Common myeloid progenitor, CD34-positive (primary cell): Measurements from ENCODE around the gene RASAL3.
"Not testable (repeated sequence)": the region's sequence is repeated elsewhere in the genome, so short reads cannot be mapped to it uniquely, and the experiment has no call there.

Experiments used
- CTCF ChIA-PET: fragments of 350-600 bp; sonication (Branson Sonifier 250); formaldehyde crosslinking; loops from one replicate; lab custom pipeline; 2021; ENCODE audit warnings: antibody characterized with exemption; lab: Charles Lee
- POLR2A ChIA-PET: fragments of 350-600 bp; sonication (Branson Sonifier 250); formaldehyde crosslinking; loops from one replicate; lab custom pipeline; 2021; ENCODE audit warnings: antibody characterized with exemption; lab: Charles Lee
- DNase-seq, 3 donors: peaks; one replicate each; pipeline versions ENCODE4 v3.0.0 to v3.0.0-alpha.2; 2013
- H3K27ac ChIP-seq, 2 experiments: 1 replicate in 1 of 2; 2 replicates in 1 of 2; pipeline ENCODE4 v1.7.0; 2013; ENCODE audit warnings: inconsistent platforms in 2 of 2, low read length in 2 of 2, mild to moderate bottlenecking in 2 of 2, low read depth in 1 of 2, moderate library complexity in 1 of 2; ENCODE audit not compliant: severe bottlenecking in 2 of 2, insufficient read depth in 1 of 2, poor library complexity in 1 of 2
- H3K27me3 ChIP-seq, 5 experiments: replicated peaks in 2 of 5; 1 replicate in 3 of 5; 2 replicates in 2 of 5; pipeline versions ENCODE4 v1.6.1 to v1.7.0; 2013; ENCODE audit warnings: low read length in 4 of 5, mild to moderate bottlenecking in 2 of 5, moderate library complexity in 2 of 5, inconsistent platforms in 1 of 5; ENCODE audit not compliant: insufficient read depth in 5 of 5, control insufficient read depth in 4 of 5
- H3K36me3 ChIP-seq, 4 experiments: 1 replicate in 2 of 4; 2 replicates in 2 of 4; pipeline versions ENCODE4 v1.6.1 to v1.7.0; 2013; ENCODE audit warnings: low read length in 3 of 4, control low read depth in 1 of 4, mild to moderate bottlenecking in 1 of 4; ENCODE audit not compliant: control insufficient read depth in 4 of 4, insufficient read depth in 4 of 4
- H3K4me1 ChIP-seq, 4 experiments: 1 replicate in 3 of 4; 2 replicates in 1 of 4; pipeline versions ENCODE4 v1.6.1 to v1.7.1; 2013; ENCODE audit warnings: low read length in 3 of 4, mild to moderate bottlenecking in 3 of 4, control low read depth in 1 of 4, inconsistent platforms in 1 of 4, moderate library complexity in 1 of 4; ENCODE audit not compliant: control insufficient read depth in 4 of 4, insufficient read depth in 4 of 4; ENCODE audit errors: control extremely low read depth in 1 of 4
- H3K4me3 ChIP-seq, 7 experiments: 1 replicate in 4 of 7; 2 replicates in 3 of 7; pipeline versions ENCODE4 v1.5.1 to v1.7.0; 2013; ENCODE audit warnings: mild to moderate bottlenecking in 7 of 7, low read length in 6 of 7, moderate library complexity in 6 of 7, inconsistent platforms in 2 of 7, low read depth in 2 of 7, control low read depth in 1 of 7; ENCODE audit not compliant: insufficient read depth in 4 of 7, control insufficient read depth in 1 of 7; ENCODE audit errors: extremely low read depth in 1 of 7
- H3K9me3 ChIP-seq, 5 experiments: 1 replicate in 4 of 5; 2 replicates in 1 of 5; pipeline versions ENCODE4 v1.6.1 to v1.7.1; 2013; ENCODE audit warnings: low read length in 4 of 5, mild to moderate bottlenecking in 2 of 5, inconsistent platforms in 1 of 5, low read depth in 1 of 5, moderate library complexity in 1 of 5; ENCODE audit not compliant: control insufficient read depth in 4 of 5, insufficient read depth in 2 of 5; ENCODE audit errors: control extremely low read depth in 1 of 5
- WGBS: methylation state at CpG from one replicate; pipeline ENCODE4 v1.1.5; 2013; ENCODE audit not compliant: insufficient coverage; 5-methylcytosine and 5-hydroxymethylcytosine counted together

RASAL3 gene

DNA sequence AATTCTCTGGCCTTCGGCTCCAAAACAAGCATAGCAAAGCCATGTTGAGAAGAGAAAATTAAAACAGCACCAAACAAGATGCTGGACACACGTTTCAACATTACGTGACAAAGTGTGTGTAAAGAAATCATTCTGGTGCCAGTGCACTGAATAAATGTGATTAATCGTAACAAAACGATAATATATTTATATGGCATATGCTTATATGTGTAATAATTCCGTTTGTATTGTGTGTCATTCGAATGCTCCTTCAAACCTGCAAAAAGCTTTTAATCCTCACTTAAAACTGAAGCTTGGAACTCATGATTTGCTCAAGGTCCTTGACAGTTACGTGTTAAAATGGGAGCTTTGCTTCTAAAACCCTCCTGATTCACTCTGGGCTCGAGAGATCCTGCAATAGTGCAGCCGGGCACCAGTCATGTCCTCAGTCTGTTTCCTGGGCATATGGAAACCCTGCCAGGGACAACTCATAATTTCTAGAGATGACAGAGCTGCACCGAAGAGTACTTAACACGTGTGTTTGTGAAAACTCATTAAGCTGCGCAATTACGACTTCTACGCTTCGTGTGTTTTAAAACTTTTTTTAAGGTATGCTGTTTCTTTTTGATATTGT is 44.8 kb downstream of the RASAL3 start:
- CTCF ChIA-PET = interaction anchor here (0.8 to 6.8 kb wide), 31 partner anchors 10 to 143 kb away, joined by 3 to 122 read pairs (median 4); partner anchors contain the start of genes PGLYRP2 and RASAL3
- 49% methylated on average over 9 of the region's 16 CpGs for WGBS
- peaks cover 15 to 30% (median 20%) of the 10 kb centered on the region in 4 experiments for H3K4me1 ChIP-seq
- POLR2A ChIA-PET = interaction anchor here (1.0 to 2.4 kb wide), 7 partner anchors 13 to 136 kb away, joined by 3 to 17 read pairs (median 12); partner anchors contain the start of genes AKAP8, PGLYRP2 and RASAL3
- peak overlapping the region in 6 of 7 experiments; percentile 15 to 97 (median 38) for H3K4me3 ChIP-seq
- H3K27ac ChIP-seq = peak overlapping the region in 1 of 2 experiments; percentile 55
- peaks cover 0 to 9% (median 6%) of the 10 kb centered on the region in 5 experiments for H3K9me3 ChIP-seq
- H3K27me3 ChIP-seq = no peaks in the 10 kb centered on the region
- peaks cover 8 to 48% (median 26%) of the 10 kb centered on the region in 4 experiments for H3K36me3 ChIP-seq
- peak in 2 of 3 donors; percentile 7 to 11 for DNase-seq

DNA sequence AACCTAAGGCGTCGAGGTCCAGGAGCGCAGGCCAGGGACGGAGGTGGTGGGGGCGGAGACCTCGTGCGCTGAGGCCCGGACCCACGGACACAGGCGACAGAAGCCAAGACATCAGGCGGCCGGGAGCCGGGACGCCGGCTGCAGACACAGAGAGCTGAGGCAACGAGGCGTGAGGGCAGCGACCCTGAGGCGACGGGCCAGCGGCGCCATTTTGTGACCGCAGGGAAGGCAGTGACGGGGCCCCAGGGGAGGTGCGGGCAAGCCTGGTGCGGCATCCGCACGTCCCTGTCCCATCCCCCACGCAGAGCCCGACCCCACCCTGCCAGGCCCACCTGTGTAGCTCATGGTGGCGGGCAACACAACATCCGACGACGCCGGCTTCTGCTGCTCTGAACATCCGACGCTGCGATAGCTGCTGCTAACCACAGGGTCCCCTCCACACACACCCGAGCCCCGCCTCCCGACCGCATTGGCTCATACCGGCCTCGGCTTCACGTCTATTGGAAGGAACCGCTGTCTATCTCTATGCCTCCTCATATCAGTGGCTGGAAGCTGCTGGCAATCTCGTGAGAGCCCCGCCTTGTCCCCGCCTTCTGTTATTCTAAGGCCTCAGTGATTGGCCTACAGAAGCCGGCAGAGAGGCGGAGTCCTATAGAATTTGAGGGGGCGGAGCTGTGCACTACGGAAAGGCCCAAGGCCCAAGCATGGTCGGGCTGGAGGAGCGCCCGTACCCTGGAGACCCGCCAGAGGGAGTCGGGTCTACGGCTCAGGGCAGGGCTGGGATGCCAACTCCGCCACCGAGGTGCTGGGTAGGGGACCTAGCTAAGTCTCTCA is 45.5 kb downstream of the RASAL3 start, which contains the start of gene AKAP8L:
Gene AKAP8L (minus strand): TSS at position 410 of the 834 bp plus-strand sequence. CDS start 65 bp downstream, at position 345.
- peaks cover 0 to 8% (median 6%) of the 10 kb centered on the region in 5 experiments for H3K9me3 ChIP-seq
- ChIA-PET POLR2A (interaction anchor here (1.0 to 2.4 kb wide), 7 partner anchors 14 to 137 kb away, joined by 3 to 17 read pairs (median 12); partner anchors contain the start of genes AKAP8, PGLYRP2 and RASAL3), CTCF (interaction anchor here (0.8 to 6.8 kb wide), 29 partner anchors 11 to 144 kb away, joined by 3 to 122 read pairs (median 4); partner anchors contain the start of genes PGLYRP2 and RASAL3)
- under 1% methylated on average over 59 of the region's 61 CpGs for WGBS
- H3K36me3 ChIP-seq = peaks cover 7 to 40% (median 22%) of the 10 kb centered on the region in 4 experiments
- H3K4me3 ChIP-seq = peak within 1 kb of the TSS; percentile 85 to 97 (median 95)
- peak; percentile 100 for DNase-seq
- no peaks in the 10 kb centered on the region for H3K27me3 ChIP-seq
- peak within 1 kb of the TSS; percentile 81 to 91 for H3K27ac ChIP-seq
- H3K4me1 ChIP-seq = peaks cover 15 to 30% (median 20%) of the 10 kb centered on the region in 4 experiments

DNA sequence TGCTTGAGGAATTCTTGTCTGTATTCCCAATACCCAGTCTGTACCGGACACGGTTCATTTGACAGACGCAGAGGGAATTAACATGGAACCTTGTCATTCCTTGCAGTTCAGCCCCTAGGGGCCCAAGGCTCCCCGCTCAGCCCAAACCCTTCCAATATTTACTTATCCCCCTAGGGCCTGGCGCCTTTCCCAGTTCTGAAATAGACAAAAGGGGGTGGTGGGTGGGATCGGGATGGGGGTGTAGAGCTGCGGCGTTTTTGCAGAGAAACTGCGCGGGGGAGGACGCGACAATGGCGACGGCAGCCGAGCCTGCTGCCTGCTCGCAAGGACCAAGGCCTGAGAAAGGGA is 46.1 kb downstream of the RASAL3 start:
- 0% methylated on average over 12 of the region's 16 CpGs for WGBS
- Histone ChIP-seq H3K36me3 (peaks cover 3 to 35% (median 19%) of the 10 kb centered on the region in 4 experiments), H3K4me3 (peak overlapping the region; percentile 85 to 97 (median 95)), H3K27me3 (no peaks in the 10 kb centered on the region), H3K4me1 (peaks cover 15 to 32% (median 20%) of the 10 kb centered on the region in 4 experiments), H3K9me3 (peaks cover 0 to 2% (median 2%) of the 10 kb centered on the region in 5 experiments), H3K27ac (peak overlapping the region; percentile 81 to 91)
- ChIA-PET CTCF (interaction anchor here (0.9 to 6.8 kb wide), 11 partner anchors 11 to 138 kb away, joined by 3 to 122 read pairs (median 8); partner anchors contain the start of gene RASAL3), POLR2A (interaction anchor here (0.7 to 2.4 kb wide), 6 partner anchors 13 to 51 kb away, joined by 4 to 17 read pairs (median 12); partner anchors contain the start of genes AKAP8 and RASAL3)
- DNase-seq = no peak

DNA sequence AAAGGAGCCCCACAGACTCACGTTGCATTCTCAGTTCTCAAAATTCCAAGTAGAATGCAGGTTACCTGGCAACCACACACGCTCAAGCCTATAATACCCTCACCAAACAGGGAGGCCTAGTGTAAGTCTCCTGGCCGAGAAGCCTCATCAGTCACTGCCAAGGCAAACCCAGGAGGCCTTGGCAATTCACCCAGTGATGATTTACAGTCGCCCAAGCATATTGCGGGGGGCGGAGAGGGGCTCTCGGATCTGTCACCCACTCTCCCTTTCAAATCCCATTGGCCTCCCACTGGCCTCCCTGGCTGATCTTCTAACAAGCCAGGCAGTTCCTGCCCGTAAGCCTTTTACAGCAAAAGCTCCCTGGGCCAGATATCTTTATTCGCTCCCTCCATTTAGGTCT is 46.6 kb downstream of the RASAL3 start:
- no peak for DNase-seq
- ChIA-PET POLR2A (interaction anchor here (0.7 to 2.3 kb wide), 4 partner anchors 12 to 46 kb away, joined by 3 to 16 read pairs (median 6); partner anchors contain the start of gene AKAP8), CTCF (interaction anchor here (0.6 to 6.8 kb wide), 7 partner anchors 9 to 242 kb away, joined by 3 to 122 read pairs (median 6); partner anchors contain the start of gene RASAL3)

DNA sequence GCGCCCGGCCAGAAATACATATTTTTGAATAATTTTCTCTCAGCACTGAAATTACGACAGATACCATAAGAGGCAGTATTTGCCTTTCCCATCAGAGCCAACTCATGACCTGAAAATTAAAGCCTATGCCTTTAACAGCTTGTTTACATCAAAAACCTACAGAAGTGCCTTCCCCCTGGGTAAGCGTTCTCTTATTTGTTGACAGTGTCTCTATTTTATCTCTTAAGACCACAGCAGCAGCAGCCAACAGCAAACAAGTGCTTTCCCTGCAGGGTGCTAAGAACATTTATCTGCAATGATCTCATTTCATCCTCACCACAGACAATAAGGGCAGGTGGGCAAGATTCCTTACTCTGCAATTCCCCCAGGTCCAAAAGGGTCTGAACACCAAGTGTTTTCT is 51.5 kb downstream of the RASAL3 start:
- POLR2A ChIA-PET = no interaction called here
- H3K27ac ChIP-seq = peak overlapping the region in 1 of 2 experiments; percentile 1
- WGBS = 83% methylated on average over 3 of the region's 4 CpGs
- H3K9me3 ChIP-seq = no peaks in the 10 kb centered on the region
- peaks cover 10 to 28% (median 20%) of the 10 kb centered on the region in 4 experiments for H3K36me3 ChIP-seq
- peak in 2 of 3 donors; percentile 4 to 33 for DNase-seq
- H3K4me3 ChIP-seq = no peak overlapping the region
- H3K4me1 ChIP-seq = peaks cover 10 to 22% (median 12%) of the 10 kb centered on the region in 4 experiments
- H3K27me3 ChIP-seq = no peaks in the 10 kb centered on the region
- CTCF ChIA-PET = interaction anchor here (0.8 to 1.2 kb wide), 2 partner anchors 27 to 142 kb away, joined by 3 read pairs; no protein-coding TSS in a partner anchor

More for the DNA sequence above, 46.6 kb downstream of the RASAL3 start:
- peaks cover 15 to 35% (median 20%) of the 10 kb centered on the region in 4 experiments for H3K4me1 ChIP-seq
- H3K27me3 ChIP-seq = no peaks in the 10 kb centered on the region
- no peaks in the 10 kb centered on the region for H3K9me3 ChIP-seq
- H3K36me3 ChIP-seq = peaks cover 3 to 29% (median 16%) of the 10 kb centered on the region in 4 experiments
- H3K27ac ChIP-seq = peak overlapping the region; percentile 81 to 91
- peak overlapping the region; percentile 85 to 97 (median 95) for H3K4me3 ChIP-seq
- WGBS = 12% methylated on average over 8 of the region's 9 CpGs

DNA sequence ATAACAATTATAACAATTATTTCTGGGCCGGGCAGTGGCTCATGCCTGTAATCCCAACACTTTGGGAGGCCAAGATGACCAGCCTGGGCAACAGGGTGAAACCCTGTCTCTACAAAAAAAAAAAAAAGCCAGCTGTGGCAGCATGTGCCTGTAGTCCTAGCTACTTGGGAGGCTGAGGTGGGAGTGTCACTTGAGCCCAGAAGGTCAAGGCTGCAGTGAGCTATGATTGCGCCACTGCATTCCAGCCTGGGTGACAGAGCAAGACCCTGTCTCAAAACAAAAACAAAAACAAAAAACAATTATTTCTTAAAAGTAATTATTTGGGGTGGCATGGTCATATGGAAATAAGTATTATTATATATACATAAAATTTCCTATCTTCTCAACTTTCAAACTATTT is 53.0 kb downstream of the RASAL3 start:
- H3K27ac ChIP-seq, DNase-seq, H3K9me3 ChIP-seq, POLR2A ChIA-PET, H3K27me3 ChIP-seq, H3K4me3 ChIP-seq, H3K4me1 ChIP-seq: not testable (repeated sequence)
- CTCF ChIA-PET = interaction anchor here (1.5 kb wide), 1 partner anchor 144 kb away, joined by 4 read pairs; no protein-coding TSS in a partner anchor
- H3K36me3 ChIP-seq = peaks cover 10 to 34% (median 23%) of the 10 kb centered on the region in 4 experiments
- no CpG with 5 or more reads among the region's 2 CpGs for WGBS
